Chondrocyte (in vitro differentiated cells): ENCODE measurements around the gene HDGFL2. TPM values are rescaled to one million over a fixed set of nuclear protein-coding genes. Genes with fewer than 3 reads are reported as not detected.
A peak's percentile ranks its signal among the peaks of the same experiment; 100 is the strongest.

Experiments
- DNase-seq: peaks from one replicate; pipeline ENCODE4 v3.0.0; 2021; ENCODE audit warnings: mixed read lengths, low spot score
- H3K27ac Mint-ChIP-seq: one replicate; pipeline ENCODE4 v1.8.0; 2021; ENCODE audit warnings: mild to moderate bottlenecking, moderate library complexity, mixed read lengths; ENCODE audit not compliant: unreplicated experiment
- H3K27me3 Mint-ChIP-seq: 2 replicates; pipeline ENCODE4 v1.8.0; 2021; ENCODE audit warnings: low read depth, mixed read lengths
- H3K36me3 Mint-ChIP-seq: 2 replicates; pipeline ENCODE4 v1.8.0; 2021; ENCODE audit warnings: low read depth, mixed read lengths
- H3K4me1 Mint-ChIP-seq: 2 replicates; pipeline ENCODE4 v1.8.0; 2021; ENCODE audit warnings: low read depth, mild to moderate bottlenecking, mixed read lengths
- H3K4me3 Mint-ChIP-seq: one replicate; pipeline ENCODE4 v1.8.0; 2021; ENCODE audit warnings: mild to moderate bottlenecking, moderate library complexity, mixed read lengths; ENCODE audit not compliant: unreplicated experiment
- H3K9me3 Mint-ChIP-seq: 2 replicates; pipeline ENCODE4 v1.8.0; 2021; ENCODE audit warnings: low read depth, mixed read lengths
- total RNA-seq: library from RNA; stranded (reverse); gene quantifications from 3 replicates; pipeline ENCODE4 v1.2.1, GENCODE V29; 2021
- TF ChIP-seq, protein P1 (sequence below): fragments of 200-600 bp; sonication (generic); IDR thresholded peaks from 2 replicates; pipeline ENCODE4 v1.5.0; 2021; ENCODE audit warnings: antibody characterized with exemption, mild to moderate bottlenecking, moderate library complexity

HDGFL2 gene
- total RNA-seq, 1 donor from 2014 or later = 50.0 TPM

DNA sequence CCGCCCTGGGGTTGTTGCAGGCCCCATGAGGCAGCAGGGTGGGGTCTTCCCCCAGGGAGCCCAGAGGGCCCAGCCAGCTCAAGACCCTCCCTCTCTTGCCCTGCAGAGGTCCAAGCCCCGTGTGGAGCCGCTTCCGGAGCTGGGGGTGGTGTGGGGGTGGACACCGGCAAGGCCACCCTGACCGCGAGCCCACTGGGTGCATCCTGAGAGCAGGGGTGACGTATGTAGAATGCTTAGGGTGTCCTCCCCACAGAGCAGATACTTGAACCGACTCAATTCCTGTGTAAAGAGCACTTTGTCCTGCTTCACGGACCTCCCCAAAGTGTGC lies 29.3 kb upstream of the HDGFL2 start:
- no peak for DNase-seq
- peaks cover 5% of the 10 kb centered on the region for H3K36me3 Mint-ChIP-seq
- no peak overlapping the region for H3K27ac Mint-ChIP-seq
- no peaks in the 10 kb centered on the region for H3K9me3 Mint-ChIP-seq
- no peak overlapping the region for H3K4me3 Mint-ChIP-seq
- H3K27me3 Mint-ChIP-seq = no peaks in the 10 kb centered on the region
- no peaks in the 10 kb centered on the region for H3K4me1 Mint-ChIP-seq
- TF ChIP-seq, protein P1, sequence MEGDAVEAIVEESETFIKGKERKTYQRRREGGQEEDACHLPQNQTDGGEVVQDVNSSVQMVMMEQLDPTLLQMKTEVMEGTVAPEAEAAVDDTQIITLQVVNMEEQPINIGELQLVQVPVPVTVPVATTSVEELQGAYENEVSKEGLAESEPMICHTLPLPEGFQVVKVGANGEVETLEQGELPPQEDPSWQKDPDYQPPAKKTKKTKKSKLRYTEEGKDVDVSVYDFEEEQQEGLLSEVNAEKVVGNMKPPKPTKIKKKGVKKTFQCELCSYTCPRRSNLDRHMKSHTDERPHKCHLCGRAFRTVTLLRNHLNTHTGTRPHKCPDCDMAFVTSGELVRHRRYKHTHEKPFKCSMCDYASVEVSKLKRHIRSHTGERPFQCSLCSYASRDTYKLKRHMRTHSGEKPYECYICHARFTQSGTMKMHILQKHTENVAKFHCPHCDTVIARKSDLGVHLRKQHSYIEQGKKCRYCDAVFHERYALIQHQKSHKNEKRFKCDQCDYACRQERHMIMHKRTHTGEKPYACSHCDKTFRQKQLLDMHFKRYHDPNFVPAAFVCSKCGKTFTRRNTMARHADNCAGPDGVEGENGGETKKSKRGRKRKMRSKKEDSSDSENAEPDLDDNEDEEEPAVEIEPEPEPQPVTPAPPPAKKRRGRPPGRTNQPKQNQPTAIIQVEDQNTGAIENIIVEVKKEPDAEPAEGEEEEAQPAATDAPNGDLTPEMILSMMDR = no peak

DNA sequence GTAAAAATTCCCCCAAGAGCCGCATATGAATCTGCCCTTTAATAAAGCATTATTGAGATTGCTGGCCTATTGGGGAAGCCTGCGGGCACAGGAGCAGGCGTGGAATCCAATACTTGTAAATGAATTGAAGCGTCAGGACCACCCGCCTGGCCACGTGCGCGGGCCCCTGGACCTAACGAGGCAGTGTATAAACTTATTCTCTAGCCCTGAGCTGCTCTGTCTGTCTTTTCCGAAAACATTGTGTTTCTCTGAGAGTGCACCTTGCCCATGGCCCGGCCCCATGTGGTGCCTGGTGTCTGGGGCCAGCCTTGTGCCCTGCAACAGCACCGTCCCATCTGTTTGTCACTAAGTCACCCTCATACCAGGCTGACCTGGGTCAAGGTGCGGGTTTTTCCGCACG lies 28.9 kb upstream of the HDGFL2 start:
- TF ChIP-seq, protein P1 = no peak
- Mint-ChIP-seq H3K9me3 (no peaks in the 10 kb centered on the region), H3K36me3 (peaks cover 5% of the 10 kb centered on the region), H3K27me3 (no peaks in the 10 kb centered on the region), H3K4me1 (no peaks in the 10 kb centered on the region), H3K27ac (peak overlapping the region; percentile 6), H3K4me3 (no peak overlapping the region)
- no peak for DNase-seq

GRCh38 chr19:4443966-4444764 lies 27.9 kb upstream of the HDGFL2 start:
- Mint-ChIP-seq H3K27me3 (no peaks in the 10 kb centered on the region), H3K36me3 (peaks cover 8% of the 10 kb centered on the region), H3K27ac (no peak overlapping the region), H3K4me3 (no peak overlapping the region), H3K4me1 (no peaks in the 10 kb centered on the region), H3K9me3 (no peaks in the 10 kb centered on the region)
- DNase-seq = no peak
- TF ChIP-seq, protein P1 = no peak

GRCh38 chr19:4444765-4445741 lies 27.0 kb upstream of the HDGFL2 start:
- H3K27me3 Mint-ChIP-seq = no peaks in the 10 kb centered on the region
- H3K27ac Mint-ChIP-seq = no peak overlapping the region
- no peak for DNase-seq
- no peaks in the 10 kb centered on the region for H3K9me3 Mint-ChIP-seq
- TF ChIP-seq, protein P1 = no peak
- peaks cover 9% of the 10 kb centered on the region for H3K36me3 Mint-ChIP-seq
- H3K4me3 Mint-ChIP-seq = no peak overlapping the region
- no peaks in the 10 kb centered on the region for H3K4me1 Mint-ChIP-seq

DNA sequence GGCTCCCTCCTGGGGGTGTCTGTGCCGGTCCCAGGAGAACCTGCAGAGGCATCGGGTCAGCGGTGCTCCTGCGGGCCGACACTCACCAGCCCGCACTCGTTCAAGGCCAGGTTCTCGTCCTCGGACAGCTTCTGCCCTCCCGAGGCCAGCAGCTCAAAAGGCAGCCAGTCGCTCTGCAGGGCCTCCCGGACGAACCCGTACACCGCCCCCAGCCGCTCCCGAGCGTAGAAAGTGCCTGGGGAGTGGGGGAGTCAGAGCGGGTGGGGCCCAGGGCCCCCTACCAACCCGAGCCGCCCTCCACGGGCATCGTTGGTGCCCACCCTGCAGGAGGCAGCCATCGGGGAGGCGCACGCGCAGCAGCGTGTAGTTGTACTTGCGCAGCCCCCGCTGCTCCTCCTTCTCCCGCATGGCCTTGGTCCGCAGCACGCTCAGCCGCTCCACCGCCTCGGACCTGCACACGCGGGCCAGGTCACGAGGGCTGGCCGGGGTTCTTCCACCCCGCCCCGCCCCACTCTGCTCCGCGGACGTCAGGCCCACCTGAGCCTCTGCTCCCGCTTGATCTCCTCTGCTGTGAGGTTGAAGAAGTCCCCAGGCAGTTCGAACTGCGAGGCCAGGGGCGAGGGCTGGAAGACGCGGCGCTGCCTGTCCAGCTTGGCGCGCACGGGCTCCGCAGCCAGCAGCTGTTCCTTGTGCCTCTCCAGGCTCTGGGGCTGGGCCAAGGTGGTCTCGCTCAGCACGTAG lies 26.0 kb upstream of the HDGFL2 start:
- no peak overlapping the region for H3K27ac Mint-ChIP-seq
- TF ChIP-seq, protein P1 = no peak
- H3K4me3 Mint-ChIP-seq = no peak overlapping the region
- H3K36me3 Mint-ChIP-seq = peaks cover 13% of the 10 kb centered on the region
- H3K4me1 Mint-ChIP-seq = no peaks in the 10 kb centered on the region
- no peaks in the 10 kb centered on the region for H3K27me3 Mint-ChIP-seq
- no peaks in the 10 kb centered on the region for H3K9me3 Mint-ChIP-seq
- no peak for DNase-seq
